GM12875 (cell line): ENCODE results near the gene ENSA.
"Not testable (repeated sequence)": the region's sequence is repeated elsewhere in the genome, so short reads cannot be mapped to it uniquely, and the experiment has no call there.

Experiments
- H3K4me3 ChIP-seq: one replicate; pipeline ENCODE4 v1.5.1; 2011; ENCODE audit warnings: low read depth, low read length, control low read depth
- CTCF ChIP-seq: IDR thresholded peaks from 2 replicates; pipeline ENCODE4 v1.5.1; 2011; ENCODE audit warnings: low read depth, mild to moderate bottlenecking, control low read depth, inconsistent platforms, low read length, moderate library complexity, borderline replicate concordance; ENCODE audit not compliant: insufficient read depth

Gene ENSA

GRCh38 chr1:150575518-150576366 is 53.7 kb downstream of the ENSA start:
- peak overlapping the region; percentile 44 for H3K4me3 ChIP-seq
- TF ChIP-seq CTCF: no peak

DNA sequence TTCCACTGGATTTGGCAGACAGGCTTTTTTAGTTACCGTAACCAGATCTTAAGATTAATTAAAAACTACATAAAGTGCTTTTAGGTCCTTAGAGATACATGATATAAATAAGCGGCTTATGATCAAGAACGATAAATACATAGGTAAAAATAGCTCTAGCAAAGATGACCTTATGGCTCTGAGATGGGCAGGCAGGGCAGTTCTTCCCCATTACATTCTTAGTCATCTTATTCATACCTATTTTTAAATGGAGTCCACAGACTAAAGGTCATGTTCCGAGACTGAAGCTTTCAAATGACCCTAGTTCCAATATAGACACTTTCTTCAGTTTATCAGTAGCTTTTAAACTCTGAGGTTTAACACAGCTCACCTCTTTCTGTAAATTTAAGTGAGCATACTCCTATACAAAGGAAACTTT is 54.3 kb downstream of the ENSA start:
- TF ChIP-seq CTCF: no peak

DNA sequence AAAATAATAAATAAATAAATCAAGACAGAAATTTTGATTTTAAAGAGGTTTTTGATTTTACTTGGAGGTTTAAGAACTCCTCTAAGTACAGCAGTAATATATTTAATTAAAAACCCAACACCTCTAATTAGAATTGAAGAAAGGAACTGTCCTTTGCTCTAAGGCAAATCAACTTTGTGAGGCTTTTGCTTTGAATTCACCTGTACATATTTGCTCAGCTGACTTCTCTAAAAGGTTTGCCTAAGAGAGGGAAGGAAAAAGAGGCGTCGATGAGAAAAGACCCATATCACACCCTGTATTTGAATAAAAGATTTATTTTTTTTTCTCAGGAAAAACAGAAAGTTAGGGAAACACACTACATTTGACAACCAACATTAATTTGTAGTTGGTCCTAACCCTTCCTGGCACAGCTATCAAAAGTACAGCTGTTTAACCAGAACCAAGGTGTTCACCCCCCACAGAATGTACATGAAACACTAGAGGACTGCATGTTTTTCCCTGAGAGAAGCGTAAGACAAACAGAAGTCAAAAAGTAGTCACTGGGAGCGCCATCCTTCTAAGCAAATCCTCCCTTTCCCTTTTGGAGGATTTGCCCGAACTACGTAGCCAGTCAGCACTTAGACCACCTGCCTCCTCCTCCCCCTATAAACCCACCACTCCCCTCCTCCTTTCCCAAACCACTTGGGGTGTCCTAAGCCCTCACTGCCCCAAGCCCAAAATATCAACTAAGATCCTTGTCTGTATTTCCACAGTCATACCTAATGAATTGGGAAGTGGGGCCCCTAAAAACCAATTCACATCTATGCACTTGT is 54.9 kb downstream of the ENSA start:
- TF ChIP-seq CTCF: no peak
- peak overlapping the region; percentile 42 for H3K4me3 ChIP-seq

More for the DNA sequence above, 54.3 kb downstream of the ENSA start:
- peak overlapping the region; percentile 44 for H3K4me3 ChIP-seq

GRCh38 chr1:150573648-150574071 is 55.8 kb downstream of the ENSA start:
- not testable (repeated sequence) for H3K4me3 ChIP-seq

GRCh38 chr1:150572918-150573647 is 56.3 kb downstream of the ENSA start:
- TF ChIP-seq CTCF: no peak

More at GRCh38 chr1:150572918-150573647, 56.3 kb downstream of the ENSA start:
- H3K4me3 ChIP-seq: no peak overlapping the region
